ENCODE data around the gene CFAP58. TPM values are rescaled to one million over a fixed set of nuclear protein-coding genes. Genes with fewer than 3 reads are reported as not detected.

The CFAP58 gene
- total RNA-seq, 1 experiment from 2014 or later: 0.31 TPM

DNA sequence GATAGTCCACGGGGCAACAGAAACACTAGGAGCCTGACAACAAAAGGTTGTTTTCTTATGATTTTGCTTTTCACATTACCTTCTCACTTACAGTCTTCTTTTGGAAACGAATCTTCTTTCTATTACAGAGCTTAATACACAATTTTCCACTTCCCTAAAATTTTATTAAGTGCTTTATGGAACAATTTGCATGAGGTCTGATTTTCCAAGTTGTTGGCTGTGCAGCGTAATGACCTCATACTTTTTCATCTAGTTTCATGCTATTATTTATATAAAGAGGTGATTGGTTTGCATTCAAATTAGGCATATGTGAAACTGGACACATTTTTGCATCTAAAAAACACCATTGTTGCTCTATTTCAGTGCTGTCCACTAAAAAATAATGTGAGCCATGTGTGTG lies 76.7 kb downstream of the CFAP58 start:
- Histone ChIP-seq H3K27ac (no peak overlapping the region), H3F3A (ENCODE audit: insufficient read depth, low read depth) (no peaks in the 10 kb centered on the region), H3K4me3 (no peak overlapping the region), H3K79me2 (ENCODE audit: low read depth) (no peaks in the 10 kb centered on the region), H3K4me2 (no peak overlapping the region), H3K27me3 (ENCODE audit: insufficient read depth, low read depth) (peaks cover 10% of the 10 kb centered on the region), H3K9me2 (ENCODE audit: insufficient read depth) (no peaks in the 10 kb centered on the region), H3K9me3 (ENCODE audit: insufficient read depth, low read depth) (no peaks in the 10 kb centered on the region), H4K20me1 (ENCODE audit: insufficient read depth) (no peaks in the 10 kb centered on the region), H2AFZ (no peak overlapping the region), H3K36me3 (ENCODE audit: low read depth) (no peaks in the 10 kb centered on the region), H3K4me1 (replicated peaks; ENCODE audit: insufficient read depth) (no peaks in the 10 kb centered on the region)
- ChIA-PET CTCF (no interaction called here), POLR2A (ENCODE audit: unreplicated experiment) (no interaction called here)
- TF ChIP-seq EZH2 (IDR thresholded peaks at IDR 0.05; ENCODE audit: low read depth): no peak
- TF ChIP-seq, protein P1, sequence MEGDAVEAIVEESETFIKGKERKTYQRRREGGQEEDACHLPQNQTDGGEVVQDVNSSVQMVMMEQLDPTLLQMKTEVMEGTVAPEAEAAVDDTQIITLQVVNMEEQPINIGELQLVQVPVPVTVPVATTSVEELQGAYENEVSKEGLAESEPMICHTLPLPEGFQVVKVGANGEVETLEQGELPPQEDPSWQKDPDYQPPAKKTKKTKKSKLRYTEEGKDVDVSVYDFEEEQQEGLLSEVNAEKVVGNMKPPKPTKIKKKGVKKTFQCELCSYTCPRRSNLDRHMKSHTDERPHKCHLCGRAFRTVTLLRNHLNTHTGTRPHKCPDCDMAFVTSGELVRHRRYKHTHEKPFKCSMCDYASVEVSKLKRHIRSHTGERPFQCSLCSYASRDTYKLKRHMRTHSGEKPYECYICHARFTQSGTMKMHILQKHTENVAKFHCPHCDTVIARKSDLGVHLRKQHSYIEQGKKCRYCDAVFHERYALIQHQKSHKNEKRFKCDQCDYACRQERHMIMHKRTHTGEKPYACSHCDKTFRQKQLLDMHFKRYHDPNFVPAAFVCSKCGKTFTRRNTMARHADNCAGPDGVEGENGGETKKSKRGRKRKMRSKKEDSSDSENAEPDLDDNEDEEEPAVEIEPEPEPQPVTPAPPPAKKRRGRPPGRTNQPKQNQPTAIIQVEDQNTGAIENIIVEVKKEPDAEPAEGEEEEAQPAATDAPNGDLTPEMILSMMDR (conservative IDR thresholded peaks at IDR 0.05): no peak
- no TSS peak for BruUV-seq (replicated peaks)
- no peak for DNase-seq
- intact Hi-C loops (cut with micrococcal nuclease; ENCODE audit: unreplicated experiment): no loop called here

DNA sequence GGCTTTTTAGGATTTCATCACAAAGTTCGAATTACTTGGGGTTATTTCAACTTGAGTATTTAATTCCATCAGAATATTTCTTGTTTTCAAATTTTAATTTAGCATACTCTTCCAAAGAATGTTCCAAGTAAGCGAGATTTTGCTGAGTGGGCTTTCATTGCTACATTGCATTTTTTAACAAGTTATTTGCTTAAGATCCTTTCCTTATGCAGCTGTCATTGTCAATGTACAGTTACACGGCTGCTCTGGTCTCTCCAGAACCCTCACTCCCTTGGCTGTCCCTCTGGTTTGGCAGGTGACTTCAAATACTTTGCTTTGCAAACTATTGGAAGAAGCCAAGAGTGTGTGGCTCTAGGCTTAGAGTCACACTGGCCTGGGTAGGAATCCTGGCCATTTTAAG lies 80.0 kb downstream of the CFAP58 start:
- no peak overlapping the region for H3K27ac ChIP-seq
- H2AFZ ChIP-seq: no peak overlapping the region
- POLR2A ChIA-PET (ENCODE audit: unreplicated experiment): no interaction called here
- H3K9me2 ChIP-seq (ENCODE audit: insufficient read depth): no peaks in the 10 kb centered on the region
- no peak for DNase-seq
- H3K79me2 ChIP-seq (ENCODE audit: low read depth): no peaks in the 10 kb centered on the region
- H3K4me1 ChIP-seq (replicated peaks; ENCODE audit: insufficient read depth): no peaks in the 10 kb centered on the region
- CTCF ChIA-PET: no interaction called here
- H3K27me3 ChIP-seq (ENCODE audit: insufficient read depth, low read depth): no peaks in the 10 kb centered on the region
- no TSS peak for BruUV-seq (replicated peaks)
- intact Hi-C loops (cut with micrococcal nuclease; ENCODE audit: unreplicated experiment): no loop called here
- H3K4me2 ChIP-seq: no peak overlapping the region
- H4K20me1 ChIP-seq (ENCODE audit: insufficient read depth): no peaks in the 10 kb centered on the region
- no peaks in the 10 kb centered on the region for H3F3A ChIP-seq (ENCODE audit: insufficient read depth, low read depth)
- no peaks in the 10 kb centered on the region for H3K9me3 ChIP-seq (ENCODE audit: insufficient read depth, low read depth)
- no peak overlapping the region for H3K4me3 ChIP-seq
- TF ChIP-seq, protein P1 (conservative IDR thresholded peaks at IDR 0.05): no peak
- no peak for TF ChIP-seq EZH2 (IDR thresholded peaks at IDR 0.05; ENCODE audit: low read depth)
- no peaks in the 10 kb centered on the region for H3K36me3 ChIP-seq (ENCODE audit: low read depth)

DNA sequence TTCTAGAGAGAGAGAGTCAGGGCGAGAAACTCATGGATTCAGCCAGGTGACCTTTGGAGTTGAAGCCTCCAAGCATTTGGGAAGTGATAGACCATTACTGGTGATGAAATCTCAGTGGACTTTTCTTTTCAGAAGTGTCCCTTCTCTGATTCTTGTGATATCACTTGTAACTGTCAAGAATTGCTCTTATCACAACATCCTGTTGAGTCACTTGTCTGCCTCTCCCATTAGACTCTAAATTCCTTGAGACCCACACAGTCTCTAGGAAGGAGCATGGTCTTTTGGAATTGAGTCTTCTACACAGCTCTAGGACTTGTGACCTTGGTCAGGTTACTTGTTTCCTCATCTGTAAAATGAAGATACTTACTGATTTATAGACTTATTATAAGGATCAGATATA lies 81.0 kb downstream of the CFAP58 start:
- no TSS peak for BruUV-seq (replicated peaks)
- CTCF ChIA-PET: no interaction called here
- H3K9me3 ChIP-seq (ENCODE audit: insufficient read depth, low read depth): no peaks in the 10 kb centered on the region

More for the DNA sequence above, 81.0 kb downstream of the CFAP58 start:
- Histone ChIP-seq H2AFZ (no peak overlapping the region), H3K27ac (no peak overlapping the region), H3F3A (ENCODE audit: insufficient read depth, low read depth) (no peaks in the 10 kb centered on the region), H3K79me2 (ENCODE audit: low read depth) (no peaks in the 10 kb centered on the region), H4K20me1 (ENCODE audit: insufficient read depth) (no peaks in the 10 kb centered on the region), H3K4me1 (replicated peaks; ENCODE audit: insufficient read depth) (no peaks in the 10 kb centered on the region), H3K4me3 (no peak overlapping the region), H3K36me3 (ENCODE audit: low read depth) (no peaks in the 10 kb centered on the region), H3K27me3 (ENCODE audit: insufficient read depth, low read depth) (no peaks in the 10 kb centered on the region), H3K9me2 (ENCODE audit: insufficient read depth) (no peaks in the 10 kb centered on the region), H3K4me2 (no peak overlapping the region)
- intact Hi-C loops (cut with micrococcal nuclease; ENCODE audit: unreplicated experiment): no loop called here
- POLR2A ChIA-PET (ENCODE audit: unreplicated experiment): no interaction called here
- DNase-seq: no peak
- TF ChIP-seq EZH2 (IDR thresholded peaks at IDR 0.05; ENCODE audit: low read depth): no peak
- TF ChIP-seq, protein P1 (conservative IDR thresholded peaks at IDR 0.05): no peak

Measured in PC-9 (cell line).